Measurements from ENCODE around the gene ARL15. TPM values are rescaled to one million over a fixed set of nuclear protein-coding genes. Genes with fewer than 3 reads are reported as not detected.
A peak's percentile ranks its signal among the peaks of the same experiment; 100 is the strongest.

Gene ARL15
- polyA plus RNA-seq, 6 donors from 2014 or later, result 16.1 to 27.1 (median 21.2) TPM

DNA sequence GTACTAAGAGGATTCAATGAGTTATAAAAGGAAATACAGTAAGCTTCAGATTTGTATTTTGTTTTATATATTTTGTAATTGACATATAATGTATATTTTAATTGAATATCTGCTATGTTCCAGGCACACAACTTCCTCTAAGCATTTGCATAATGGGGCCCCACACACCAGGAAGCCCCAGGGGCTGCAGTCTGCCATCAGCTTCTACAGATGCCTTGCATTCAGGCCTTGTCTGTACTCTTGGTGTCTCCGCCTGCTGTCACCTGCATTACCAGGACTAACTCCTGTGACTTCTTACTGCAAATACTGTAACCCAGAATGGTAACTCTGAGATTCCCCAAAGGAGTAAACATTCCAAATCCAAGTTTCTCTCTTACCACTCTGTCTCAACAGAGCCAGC lies 20.6 kb downstream of the ARL15 start:
- Mint-ChIP-seq H3K4me3 (peak overlapping the region in 2 of 8 donors; percentile 36 to 61), H3K27ac (peak overlapping the region in 2 of 6 donors; percentile 26 to 43), H3K27me3 (no peaks in the 10 kb centered on the region), H3K36me3 (peaks cover 0 to 4% of the 10 kb centered on the region in 2 donors), H3K9me3 (peaks cover 0 to 13% (median 2%) of the 10 kb centered on the region in 7 donors), H3K4me1 (peaks cover 18 to 41% (median 39%) of the 10 kb centered on the region in 3 donors)
- peak in 1 of 2 donors; percentile 37 for ATAC-seq (ENCODE audit: low read depth in 2 of 2)
- no peak for DNase-seq

DNA sequence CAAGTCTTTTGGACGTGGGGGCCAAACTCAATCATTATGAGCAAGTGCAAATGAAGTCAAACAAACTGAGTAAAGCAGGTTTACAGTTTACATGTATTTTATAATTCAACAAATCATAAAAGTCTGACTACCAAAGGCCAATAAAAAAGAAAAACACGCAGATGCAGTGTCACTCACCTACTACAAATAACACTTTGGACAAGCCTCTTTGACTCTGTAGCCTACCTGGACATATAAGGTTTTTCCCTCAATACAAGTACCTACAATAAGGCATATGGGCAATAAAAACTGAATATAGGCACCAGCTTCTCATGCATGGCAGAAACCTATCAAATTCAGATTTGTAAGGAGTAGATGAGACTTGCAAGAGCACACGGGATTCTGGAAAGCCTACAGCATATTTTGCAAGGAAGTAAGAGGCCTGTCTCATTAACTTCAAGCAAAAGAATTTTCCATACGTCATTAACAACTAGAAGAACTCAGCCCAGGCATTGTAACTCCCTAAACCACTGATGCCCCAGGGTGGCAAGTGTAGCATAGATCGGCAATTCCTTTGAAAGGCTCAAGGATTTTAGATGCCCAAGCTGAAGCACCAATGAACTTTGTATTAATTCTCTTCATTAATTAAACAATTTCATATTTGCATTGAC lies 21.7 kb downstream of the ARL15 start:
- H3K27me3 Mint-ChIP-seq, result no peaks in the 10 kb centered on the region
- H3K4me3 Mint-ChIP-seq, result no peak overlapping the region
- peaks cover 8 to 33% (median 30%) of the 10 kb centered on the region in 3 donors for H3K4me1 Mint-ChIP-seq
- no peak for DNase-seq
- peaks cover 0 to 4% of the 10 kb centered on the region in 2 donors for H3K36me3 Mint-ChIP-seq
- no peak overlapping the region for H3K27ac Mint-ChIP-seq
- ATAC-seq (ENCODE audit: low read depth in 2 of 2), result no peak
- H3K9me3 Mint-ChIP-seq, result peaks cover 0 to 13% (median 2%) of the 10 kb centered on the region in 7 donors

DNA sequence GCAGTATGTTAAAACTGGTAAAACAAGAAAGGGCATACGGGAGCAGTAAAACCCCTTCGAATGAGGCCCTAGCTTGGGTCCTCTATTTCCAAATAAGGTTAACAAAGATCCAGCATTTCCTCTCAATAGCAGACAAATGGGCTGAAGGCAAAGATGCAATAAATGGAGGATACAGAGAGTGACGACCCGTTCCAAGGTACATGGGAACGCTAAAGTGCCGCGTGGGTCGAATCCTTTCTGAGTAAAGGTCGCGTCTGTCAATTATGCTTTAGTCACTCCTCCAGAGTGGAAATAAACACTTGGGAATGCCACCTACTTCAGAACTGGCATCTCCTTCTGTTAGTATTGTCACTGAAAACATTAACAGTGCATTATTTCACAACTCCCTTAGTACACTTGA lies 24.7 kb downstream of the ARL15 start:
- DNase-seq, result no peak
- Mint-ChIP-seq H3K27ac (peak overlapping the region in 1 of 6 donors; percentile 47), H3K36me3 (peaks cover 7 to 9% of the 10 kb centered on the region in 2 donors), H3K27me3 (no peaks in the 10 kb centered on the region), H3K4me1 (peaks cover 0 to 20% (median 16%) of the 10 kb centered on the region in 3 donors), H3K9me3 (peaks cover 0 to 13% (median 2%) of the 10 kb centered on the region in 7 donors), H3K4me3 (no peak overlapping the region)
- ATAC-seq (ENCODE audit: low read depth in 2 of 2), result no peak

DNA sequence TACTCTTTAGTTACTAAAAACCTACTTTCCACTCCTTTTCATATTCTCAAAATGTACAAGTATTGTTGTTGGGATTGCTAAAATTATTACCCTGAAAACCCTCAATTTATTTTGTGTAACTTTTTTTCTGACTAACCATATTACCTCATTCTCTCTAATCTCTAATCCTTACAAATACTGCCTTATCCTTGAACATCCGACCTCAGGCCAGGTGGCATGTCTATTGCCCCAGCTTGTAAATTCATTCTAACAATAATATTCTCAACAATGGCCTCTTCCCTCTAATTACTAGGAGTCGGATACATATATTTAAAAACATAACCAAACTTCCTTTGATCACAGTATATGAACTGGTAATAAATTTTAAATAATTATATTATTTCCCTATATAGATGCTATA lies 25.8 kb downstream of the ARL15 start:
- Mint-ChIP-seq H3K27ac (no peak overlapping the region), H3K36me3 (peaks cover 16 to 18% of the 10 kb centered on the region in 2 donors), H3K9me3 (peaks cover 0 to 16% (median 4%) of the 10 kb centered on the region in 7 donors), H3K4me3 (no peak overlapping the region), H3K27me3 (no peaks in the 10 kb centered on the region), H3K4me1 (peaks cover 0 to 20% (median 7%) of the 10 kb centered on the region in 3 donors)
- ATAC-seq (ENCODE audit: low read depth in 2 of 2) (no peak), DNase-seq (no peak)

DNA sequence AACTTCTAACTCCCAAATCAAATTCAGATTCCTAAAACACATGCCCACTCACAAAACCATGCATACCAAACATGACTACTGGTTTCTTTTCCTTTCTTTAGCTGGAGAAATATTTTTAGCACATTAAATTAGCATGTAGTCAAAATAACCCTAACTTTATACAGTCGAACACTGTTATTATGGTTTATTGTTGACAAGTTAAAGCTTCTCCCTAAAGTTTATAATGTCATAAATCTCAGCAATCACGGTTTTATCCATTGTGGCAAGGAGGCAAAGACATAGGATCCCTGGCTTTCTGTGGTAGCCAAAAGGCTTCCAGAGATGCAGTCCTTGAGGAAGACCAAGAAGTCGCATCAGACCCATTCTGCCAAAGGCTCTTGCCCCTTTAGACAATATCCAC lies 27.5 kb downstream of the ARL15 start:
- DNase-seq, result no peak
- Mint-ChIP-seq H3K27ac (no peak overlapping the region), H3K4me1 (peaks cover 7 to 11% (median 7%) of the 10 kb centered on the region in 3 donors), H3K36me3 (peaks cover 18 to 25% of the 10 kb centered on the region in 2 donors), H3K4me3 (no peak overlapping the region), H3K9me3 (peaks cover 0 to 14% (median 3%) of the 10 kb centered on the region in 7 donors), H3K27me3 (no peaks in the 10 kb centered on the region)
- no peak for ATAC-seq (ENCODE audit: low read depth in 2 of 2)

DNA sequence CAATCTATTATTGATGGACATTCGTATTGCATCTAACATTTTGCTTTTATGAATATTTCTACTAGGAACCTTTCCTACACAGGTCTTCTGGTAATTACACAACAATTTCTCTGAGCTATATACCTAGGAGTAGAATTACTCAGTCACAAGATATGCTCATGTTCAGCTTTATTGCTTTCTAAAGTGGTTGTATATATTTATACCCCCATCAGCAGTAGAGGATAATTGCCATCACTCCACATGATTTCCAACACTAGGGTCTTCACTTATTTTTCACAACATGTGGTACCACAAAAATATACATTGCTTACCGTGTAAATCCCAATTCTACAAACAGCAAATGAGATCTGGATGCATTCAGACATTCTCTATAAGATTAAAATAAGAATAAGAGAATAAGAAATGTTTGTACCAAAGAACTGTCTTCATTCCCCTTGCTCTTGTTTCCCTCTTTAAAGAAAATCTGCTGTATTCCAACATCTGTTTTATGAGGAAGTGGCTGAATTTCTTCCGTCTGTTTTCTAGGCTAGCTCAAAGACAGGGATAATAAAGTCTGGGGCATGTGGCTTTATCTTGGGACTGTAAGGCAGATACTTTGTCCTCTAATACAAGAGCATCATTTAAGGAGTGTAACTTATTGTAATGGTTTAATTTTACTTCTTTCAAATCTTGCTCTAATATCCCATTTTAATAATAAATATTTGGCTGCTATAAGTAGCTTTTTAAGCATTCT lies 28.2 kb downstream of the ARL15 start:
- no peak for ATAC-seq (ENCODE audit: low read depth in 2 of 2)
- H3K4me1 Mint-ChIP-seq, result peaks cover 4 to 9% (median 7%) of the 10 kb centered on the region in 3 donors
- H3K36me3 Mint-ChIP-seq, result peaks cover 18 to 26% of the 10 kb centered on the region in 2 donors
- H3K27ac Mint-ChIP-seq, result no peak overlapping the region
- no peak for DNase-seq
- H3K27me3 Mint-ChIP-seq, result no peaks in the 10 kb centered on the region
- no peak overlapping the region for H3K4me3 Mint-ChIP-seq
- peaks cover 0 to 14% (median 3%) of the 10 kb centered on the region in 7 donors for H3K9me3 Mint-ChIP-seq

DNA sequence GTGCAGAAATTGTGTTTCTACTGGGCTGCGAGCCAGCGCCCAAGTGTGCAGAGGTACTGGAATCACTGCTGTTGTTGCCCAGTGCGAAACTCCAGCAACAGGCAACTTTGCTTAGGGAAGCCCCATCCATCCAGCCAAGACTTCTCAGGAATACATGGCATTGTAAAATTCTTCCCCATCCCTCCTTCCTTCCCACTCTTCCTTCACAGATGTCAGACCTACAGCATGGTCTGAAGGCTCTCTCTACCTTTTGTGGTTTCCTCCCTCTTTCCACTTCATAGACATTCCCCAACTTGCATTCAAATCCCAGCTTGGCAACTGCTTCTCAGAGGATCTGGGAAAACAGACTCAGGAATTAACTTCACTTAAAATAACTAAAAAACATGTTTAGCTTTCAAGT lies 30.4 kb downstream of the ARL15 start:
- peaks cover 18 to 23% of the 10 kb centered on the region in 2 donors for H3K36me3 Mint-ChIP-seq
- DNase-seq (no peak), ATAC-seq (ENCODE audit: low read depth in 2 of 2) (no peak)
- H3K4me1 Mint-ChIP-seq, result peaks cover 1 to 14% (median 7%) of the 10 kb centered on the region in 3 donors
- H3K27ac Mint-ChIP-seq, result peak overlapping the region in 3 of 6 donors; percentile 27 to 81 (median 70)
- H3K9me3 Mint-ChIP-seq, result peaks cover 0 to 14% (median 3%) of the 10 kb centered on the region in 7 donors
- no peak overlapping the region for H3K4me3 Mint-ChIP-seq
- H3K27me3 Mint-ChIP-seq, result no peaks in the 10 kb centered on the region

DNA sequence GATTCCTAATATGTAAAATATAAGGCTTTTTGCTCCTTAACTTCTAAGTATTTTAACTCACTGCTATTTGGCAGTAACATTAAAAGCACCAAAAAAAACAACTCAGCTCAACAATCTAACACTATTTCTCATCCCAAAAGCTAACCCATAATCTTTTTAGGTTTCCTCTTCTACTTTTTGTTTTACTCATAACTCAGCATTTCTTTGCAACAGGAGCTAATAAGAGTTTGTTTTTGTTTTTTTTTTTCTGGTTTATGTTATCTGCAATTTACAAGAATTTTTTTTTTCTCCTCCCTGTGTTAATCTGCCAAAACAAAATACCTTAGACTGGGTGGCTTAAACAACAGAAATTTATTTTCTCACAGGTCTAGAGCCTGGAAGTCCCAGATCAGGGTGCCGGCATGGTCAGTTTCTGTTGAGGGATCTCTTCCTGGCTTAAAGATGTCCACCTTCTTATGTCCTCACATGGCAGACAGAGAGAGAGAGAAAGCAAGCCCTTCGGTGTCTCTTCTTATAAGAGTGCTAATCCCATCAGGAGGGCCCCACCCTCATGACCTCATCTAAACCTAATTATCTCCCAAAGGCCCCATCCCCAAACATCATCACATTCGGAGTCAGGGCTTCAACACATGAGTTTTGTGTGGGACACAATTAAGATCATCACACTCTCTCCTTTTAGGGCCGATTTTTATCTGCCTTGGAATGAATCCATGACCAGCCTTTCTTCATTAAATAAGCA lies 31.2 kb downstream of the ARL15 start:
- H3K4me3 Mint-ChIP-seq, result no peak overlapping the region
- no peak for ATAC-seq (ENCODE audit: low read depth in 2 of 2)
- no peak for DNase-seq
- H3K36me3 Mint-ChIP-seq, result peaks cover 18 to 23% of the 10 kb centered on the region in 2 donors
- H3K4me1 Mint-ChIP-seq, result peaks cover 1 to 14% (median 7%) of the 10 kb centered on the region in 3 donors
- H3K9me3 Mint-ChIP-seq, result peaks cover 0 to 14% (median 3%) of the 10 kb centered on the region in 7 donors
- no peaks in the 10 kb centered on the region for H3K27me3 Mint-ChIP-seq
- H3K27ac Mint-ChIP-seq, result peak overlapping the region in 2 of 6 donors; percentile 22 to 65

DNA sequence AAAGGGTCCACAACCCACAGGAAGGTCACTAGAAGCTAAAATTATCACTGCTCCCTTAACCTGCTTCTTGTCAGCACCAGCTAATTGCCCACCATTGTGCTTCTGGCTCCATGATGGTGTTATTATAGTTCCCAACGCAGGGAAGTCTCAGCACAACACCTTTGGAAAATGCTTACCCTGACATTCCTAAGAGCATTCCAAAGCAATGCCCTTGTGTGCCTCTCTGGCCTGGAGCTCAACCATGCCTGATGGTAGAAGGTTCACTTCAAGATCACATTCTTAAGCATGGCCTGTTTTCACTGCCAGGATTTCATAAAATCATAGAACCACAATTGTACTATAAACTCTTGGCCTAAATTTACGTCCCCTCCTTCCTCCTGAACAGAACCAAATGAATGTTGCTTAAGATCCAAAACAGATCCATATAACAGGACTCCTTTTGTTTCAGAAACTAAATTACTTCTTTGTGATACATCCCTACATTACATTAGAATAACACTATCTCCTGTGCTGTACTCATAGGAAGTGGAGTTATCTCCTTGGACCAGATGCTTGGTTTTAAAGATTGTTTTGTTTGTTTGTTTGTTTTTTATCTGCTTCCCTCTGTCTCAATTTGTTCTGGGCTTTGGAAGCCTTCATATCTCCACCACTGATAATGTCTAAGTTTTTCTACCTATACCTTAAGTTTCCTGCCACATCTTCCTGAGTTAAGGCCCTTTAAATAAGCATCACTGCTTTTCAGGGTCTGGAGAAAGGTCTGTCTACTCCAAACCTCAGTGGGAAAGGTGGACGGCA lies 32.1 kb downstream of the ARL15 start:
- no peak for ATAC-seq (ENCODE audit: low read depth in 2 of 2)
- peaks cover 7 to 14% (median 11%) of the 10 kb centered on the region in 3 donors for H3K4me1 Mint-ChIP-seq

DNA sequence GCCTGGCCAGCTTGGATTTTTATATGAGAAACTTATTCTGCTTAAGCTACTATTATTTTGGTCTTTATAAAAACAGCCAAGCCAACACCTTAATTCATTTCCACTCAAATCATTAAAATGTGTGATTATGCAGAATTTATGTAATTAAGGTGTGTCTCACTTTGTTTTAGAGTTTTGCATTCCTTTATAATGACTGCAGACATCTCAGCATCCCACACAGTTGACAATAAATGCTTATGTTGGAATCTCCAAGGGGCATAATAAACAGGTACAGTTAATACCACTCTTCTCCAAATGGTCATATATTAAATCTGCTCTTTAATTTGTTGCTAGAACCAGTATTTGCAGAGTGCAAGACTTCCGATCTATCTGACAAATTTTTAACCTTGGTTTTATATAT lies 34.3 kb downstream of the ARL15 start:
- Mint-ChIP-seq H3K27ac (no peak overlapping the region), H3K9me3 (peaks cover 0 to 9% (median 2%) of the 10 kb centered on the region in 7 donors), H3K4me1 (peaks cover 7 to 11% (median 8%) of the 10 kb centered on the region in 3 donors), H3K4me3 (no peak overlapping the region), H3K27me3 (no peaks in the 10 kb centered on the region), H3K36me3 (peaks cover 14 to 20% of the 10 kb centered on the region in 2 donors)
- no peak for DNase-seq
- ATAC-seq (ENCODE audit: low read depth in 2 of 2), result no peak

More for the DNA sequence above, 32.1 kb downstream of the ARL15 start:
- Mint-ChIP-seq H3K4me3 (no peak overlapping the region), H3K27ac (peak overlapping the region in 2 of 6 donors; percentile 1 to 19), H3K27me3 (no peaks in the 10 kb centered on the region), H3K9me3 (peaks cover 0 to 14% (median 3%) of the 10 kb centered on the region in 7 donors), H3K36me3 (peaks cover 18 to 23% of the 10 kb centered on the region in 2 donors)
- no peak for DNase-seq

DNA sequence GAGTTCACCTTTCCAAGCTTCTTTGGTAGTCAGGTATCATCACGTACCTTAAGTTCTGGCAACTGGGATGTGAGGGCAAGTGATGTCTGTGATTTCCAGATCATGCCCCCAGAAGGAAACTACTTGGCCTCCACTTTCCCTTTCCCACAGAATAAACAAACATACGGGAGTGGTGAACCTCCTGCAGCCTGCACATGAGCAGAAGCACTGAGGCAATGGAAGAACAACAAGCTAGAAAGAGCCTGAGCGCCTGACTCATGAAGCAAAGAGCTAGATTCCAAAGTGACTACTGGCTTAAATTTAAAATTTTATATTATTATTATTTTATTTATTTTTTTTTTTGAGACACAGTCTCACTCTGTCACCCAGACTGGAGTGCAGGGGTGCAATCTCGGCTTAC lies 35.0 kb downstream of the ARL15 start:
- Mint-ChIP-seq H3K4me3 (no peak overlapping the region), H3K9me3 (peaks cover 0 to 5% (median 2%) of the 10 kb centered on the region in 7 donors), H3K27ac (no peak overlapping the region)

DNA sequence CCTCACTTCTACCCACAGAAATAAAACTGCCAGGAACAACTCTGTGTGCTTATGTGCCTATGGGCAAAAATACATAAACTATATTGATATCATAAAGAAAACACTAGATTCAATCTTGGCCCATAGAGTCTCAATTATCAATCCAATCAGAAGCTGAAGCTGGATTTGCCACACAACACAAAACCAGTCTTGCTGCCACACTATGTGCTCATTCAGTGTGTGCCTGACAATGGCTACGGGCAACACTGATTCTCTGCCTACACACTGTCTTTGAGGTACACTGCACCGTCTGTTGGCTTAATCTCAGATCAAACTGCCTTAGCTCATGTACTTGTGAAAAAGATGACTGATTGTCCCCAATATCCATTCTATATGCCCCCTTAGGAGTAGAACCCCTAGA lies 35.4 kb downstream of the ARL15 start:
- Mint-ChIP-seq H3K4me1 (peaks cover 7 to 15% (median 8%) of the 10 kb centered on the region in 3 donors), H3K9me3 (peaks cover 0 to under 1% (median under 1%) of the 10 kb centered on the region in 7 donors), H3K36me3 (peaks cover 3 to 12% of the 10 kb centered on the region in 2 donors), H3K27ac (peak overlapping the region in 1 of 6 donors; percentile 30), H3K4me3 (no peak overlapping the region), H3K27me3 (no peaks in the 10 kb centered on the region)
- no peak for ATAC-seq (ENCODE audit: low read depth in 2 of 2)
- no peak for DNase-seq

More for the DNA sequence above, 35.0 kb downstream of the ARL15 start:
- ATAC-seq (ENCODE audit: low read depth in 2 of 2), result no peak
- Mint-ChIP-seq H3K4me1 (peaks cover 7 to 15% (median 8%) of the 10 kb centered on the region in 3 donors), H3K27me3 (no peaks in the 10 kb centered on the region), H3K36me3 (peaks cover 7 to 16% of the 10 kb centered on the region in 2 donors)
- no peak for DNase-seq
